OCI-LY7 (cell line): ENCODE results near the gene PPM1F.

Experiments used
- EZH2phosphoT487 ChIP-seq: fragments of 200-600 bp; sonication (generic); IDR thresholded peaks from 2 replicates; pipeline ENCODE4 v1.6.1; 2018; ENCODE audit warnings: low read depth, borderline replicate concordance, mild to moderate bottlenecking, mixed run types, antibody characterized with exemption, low read length, moderate library complexity, mixed read lengths
- TF ChIP-seq, protein P1 (sequence below): fragments of 200-600 bp; sonication (generic); conservative IDR thresholded peaks from 2 replicates; pipeline ENCODE4 v1.5.1; 2014; ENCODE audit warnings: mild to moderate bottlenecking, antibody characterized with exemption, low read length, moderate library complexity, mixed read lengths

DNA sequence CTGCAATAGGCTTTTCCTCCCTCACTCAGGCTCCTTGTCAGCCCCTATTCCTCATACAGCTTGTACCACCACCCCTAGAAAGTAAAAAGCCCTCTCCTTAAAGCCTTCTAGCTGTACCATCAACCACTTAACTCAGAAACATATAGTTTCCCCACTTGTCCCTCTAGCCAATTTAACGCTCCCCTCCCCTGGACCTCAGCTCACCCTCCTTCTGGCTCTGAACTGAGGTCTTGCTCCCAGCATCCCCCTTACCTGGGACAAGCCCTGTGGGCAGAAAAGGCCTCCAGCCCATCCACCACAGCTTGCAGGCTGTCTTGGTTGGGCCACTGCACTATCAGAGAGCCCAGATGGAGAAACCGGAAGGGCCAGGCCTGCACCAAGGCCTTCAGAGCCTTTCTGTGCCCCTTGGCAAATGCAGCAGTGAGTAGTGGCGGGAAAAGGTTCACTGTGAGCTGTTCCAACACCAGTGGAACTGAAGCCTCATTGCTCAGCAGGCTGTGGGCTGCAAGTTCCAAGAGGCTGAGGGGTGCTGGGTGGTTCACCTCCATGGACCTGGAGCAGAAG is 42.3 kb upstream of the PPM1F start:
- TF ChIP-seq, protein P1, sequence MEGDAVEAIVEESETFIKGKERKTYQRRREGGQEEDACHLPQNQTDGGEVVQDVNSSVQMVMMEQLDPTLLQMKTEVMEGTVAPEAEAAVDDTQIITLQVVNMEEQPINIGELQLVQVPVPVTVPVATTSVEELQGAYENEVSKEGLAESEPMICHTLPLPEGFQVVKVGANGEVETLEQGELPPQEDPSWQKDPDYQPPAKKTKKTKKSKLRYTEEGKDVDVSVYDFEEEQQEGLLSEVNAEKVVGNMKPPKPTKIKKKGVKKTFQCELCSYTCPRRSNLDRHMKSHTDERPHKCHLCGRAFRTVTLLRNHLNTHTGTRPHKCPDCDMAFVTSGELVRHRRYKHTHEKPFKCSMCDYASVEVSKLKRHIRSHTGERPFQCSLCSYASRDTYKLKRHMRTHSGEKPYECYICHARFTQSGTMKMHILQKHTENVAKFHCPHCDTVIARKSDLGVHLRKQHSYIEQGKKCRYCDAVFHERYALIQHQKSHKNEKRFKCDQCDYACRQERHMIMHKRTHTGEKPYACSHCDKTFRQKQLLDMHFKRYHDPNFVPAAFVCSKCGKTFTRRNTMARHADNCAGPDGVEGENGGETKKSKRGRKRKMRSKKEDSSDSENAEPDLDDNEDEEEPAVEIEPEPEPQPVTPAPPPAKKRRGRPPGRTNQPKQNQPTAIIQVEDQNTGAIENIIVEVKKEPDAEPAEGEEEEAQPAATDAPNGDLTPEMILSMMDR: no peak
- no peak for TF ChIP-seq EZH2phosphoT487
